Measurements from ENCODE around the gene THSD7A.

THSD7A gene

GRCh38 chr7:11817111-11817740 lies 14.8 kb downstream of the THSD7A start:
- no peak for DNase-seq (ENCODE audit: low spot score)

- no peak for DNase-seq (ENCODE audit: low spot score)
Observed at GRCh38 chr7:11811709-11812108, 20.3 kb downstream of the THSD7A start.

- no peak for DNase-seq (ENCODE audit: low spot score)
Observed at GRCh38 chr7:11810043-11810625, 21.9 kb downstream of the THSD7A start.

GRCh38 chr7:11807000-11807399 lies 25.0 kb downstream of the THSD7A start:
- no peak for DNase-seq (ENCODE audit: low spot score)

- DNase-seq (ENCODE audit: low spot score) = no peak
Observed at GRCh38 chr7:11804621-11805020, 27.4 kb downstream of the THSD7A start.

- no peak for DNase-seq (ENCODE audit: low spot score)
Observed at GRCh38 chr7:11795231-11795630, 36.8 kb downstream of the THSD7A start.

- DNase-seq (ENCODE audit: low spot score) = no peak
Observed at GRCh38 chr7:11792166-11792565, 39.8 kb downstream of the THSD7A start.

GRCh38 chr7:11788568-11788967 lies 43.4 kb downstream of the THSD7A start:
- no peak for DNase-seq (ENCODE audit: low spot score)

- DNase-seq (ENCODE audit: low spot score) = no peak
Observed at GRCh38 chr7:11787534-11787933, 44.5 kb downstream of the THSD7A start.

- DNase-seq (ENCODE audit: low spot score) = no peak
Observed at GRCh38 chr7:11786186-11786585, 45.8 kb downstream of the THSD7A start.

GRCh38 chr7:11784769-11785536 lies 47.0 kb downstream of the THSD7A start:
- DNase-seq (ENCODE audit: low spot score) = no peak

GRCh38 chr7:11779864-11780674 lies 51.9 kb downstream of the THSD7A start:
- no peak for DNase-seq (ENCODE audit: low spot score)

GRCh38 chr7:11776039-11776438 lies 56.0 kb downstream of the THSD7A start:
- DNase-seq (ENCODE audit: low spot score) = no peak

- DNase-seq (ENCODE audit: low spot score) = no peak
Observed at GRCh38 chr7:11775401-11775800, 56.6 kb downstream of the THSD7A start.

- no peak for DNase-seq (ENCODE audit: low spot score)
Observed at GRCh38 chr7:11768263-11768662, 63.7 kb downstream of the THSD7A start.

- no peak for DNase-seq (ENCODE audit: low spot score)
Observed at GRCh38 chr7:11767148-11767547, 64.8 kb downstream of the THSD7A start.

GRCh38 chr7:11760372-11760771 lies 71.6 kb downstream of the THSD7A start:
- no peak for DNase-seq (ENCODE audit: low spot score)

GRCh38 chr7:11758627-11759111 lies 73.3 kb downstream of the THSD7A start:
- DNase-seq (ENCODE audit: low spot score) = no peak

- DNase-seq (ENCODE audit: low spot score) = no peak
Observed at GRCh38 chr7:11757153-11757552, 74.8 kb downstream of the THSD7A start.

- no peak for DNase-seq (ENCODE audit: low spot score)
Observed at GRCh38 chr7:11754933-11755332, 77.1 kb downstream of the THSD7A start.

GRCh38 chr7:11754123-11754522 lies 77.9 kb downstream of the THSD7A start:
- DNase-seq (ENCODE audit: low spot score) = no peak

- no peak for DNase-seq (ENCODE audit: low spot score)
Observed at GRCh38 chr7:11753433-11753832, 78.6 kb downstream of the THSD7A start.
